Measurements from ENCODE around the gene BAX. TPM values are rescaled to one million over a fixed set of nuclear protein-coding genes. Genes with fewer than 3 reads are reported as not detected.
A peak's percentile ranks its signal among the peaks of the same experiment; 100 is the strongest.

BAX gene
- total RNA-seq, 1 experiment from 2014 or later, result 107 TPM

DNA sequence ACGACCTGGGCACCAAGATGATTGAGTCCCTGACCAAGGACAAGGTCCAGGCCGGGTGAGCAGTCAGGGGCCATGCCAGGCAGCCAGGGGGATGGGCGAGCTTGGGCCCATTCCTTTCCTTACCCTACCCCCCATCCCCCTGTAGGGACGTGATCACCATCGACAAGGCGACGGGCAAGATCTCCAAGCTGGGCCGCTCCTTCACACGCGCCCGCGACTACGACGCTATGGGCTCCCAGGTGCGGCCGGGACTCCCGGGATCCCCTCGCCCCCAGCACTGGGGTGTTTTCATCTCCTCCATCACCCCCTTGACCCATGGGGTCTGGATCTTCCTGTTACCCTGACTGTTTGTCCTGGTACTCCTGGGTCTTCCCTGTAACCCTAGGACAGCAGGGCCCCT lies 55.2 kb downstream of the BAX start:
- peaks cover 44% of the 10 kb centered on the region for H3K36me3 Mint-ChIP-seq (ENCODE audit: insufficient read depth, unreplicated experiment)

DNA sequence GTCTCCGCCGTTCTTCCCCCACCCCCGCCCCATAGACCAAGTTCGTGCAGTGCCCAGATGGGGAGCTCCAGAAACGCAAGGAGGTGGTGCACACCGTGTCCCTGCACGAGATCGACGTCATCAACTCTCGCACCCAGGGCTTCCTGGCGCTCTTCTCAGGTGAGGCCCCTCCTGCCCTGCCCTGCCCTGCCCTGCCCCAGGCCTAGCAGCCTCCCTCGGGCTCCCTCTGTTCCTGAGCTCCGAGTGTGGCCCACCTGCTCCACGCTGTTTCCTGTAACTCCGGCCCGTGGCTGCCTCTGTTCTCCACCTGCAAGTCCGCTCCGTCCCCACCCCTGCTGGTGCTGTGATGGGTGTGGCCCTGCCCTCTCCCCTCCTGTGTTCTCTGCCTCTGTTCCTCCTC lies 55.8 kb downstream of the BAX start:
- intact Hi-C loops (cut with micrococcal nuclease; ENCODE audit: unreplicated experiment), result no loop called here
- no TSS peak for BruUV-seq (replicated peaks)

More for the DNA sequence above, 55.2 kb downstream of the BAX start:
- Histone ChIP-seq H3K9me3 (no peaks in the 10 kb centered on the region), H3K4me1 (no peaks in the 10 kb centered on the region), H3K4me3 (ENCODE audit: low read depth, low read length) (no peak overlapping the region), H3K36me3 (ENCODE audit: control insufficient read depth, insufficient read depth, low read length) (peaks cover 1% of the 10 kb centered on the region; the same call in 1 of the 2 replicates), H3K27me3 (replicated peaks; ENCODE audit: control insufficient read depth, insufficient read depth, low read length) (no peaks in the 10 kb centered on the region)
- TF ChIP-seq, protein P1, sequence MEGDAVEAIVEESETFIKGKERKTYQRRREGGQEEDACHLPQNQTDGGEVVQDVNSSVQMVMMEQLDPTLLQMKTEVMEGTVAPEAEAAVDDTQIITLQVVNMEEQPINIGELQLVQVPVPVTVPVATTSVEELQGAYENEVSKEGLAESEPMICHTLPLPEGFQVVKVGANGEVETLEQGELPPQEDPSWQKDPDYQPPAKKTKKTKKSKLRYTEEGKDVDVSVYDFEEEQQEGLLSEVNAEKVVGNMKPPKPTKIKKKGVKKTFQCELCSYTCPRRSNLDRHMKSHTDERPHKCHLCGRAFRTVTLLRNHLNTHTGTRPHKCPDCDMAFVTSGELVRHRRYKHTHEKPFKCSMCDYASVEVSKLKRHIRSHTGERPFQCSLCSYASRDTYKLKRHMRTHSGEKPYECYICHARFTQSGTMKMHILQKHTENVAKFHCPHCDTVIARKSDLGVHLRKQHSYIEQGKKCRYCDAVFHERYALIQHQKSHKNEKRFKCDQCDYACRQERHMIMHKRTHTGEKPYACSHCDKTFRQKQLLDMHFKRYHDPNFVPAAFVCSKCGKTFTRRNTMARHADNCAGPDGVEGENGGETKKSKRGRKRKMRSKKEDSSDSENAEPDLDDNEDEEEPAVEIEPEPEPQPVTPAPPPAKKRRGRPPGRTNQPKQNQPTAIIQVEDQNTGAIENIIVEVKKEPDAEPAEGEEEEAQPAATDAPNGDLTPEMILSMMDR (IDR thresholded peaks at IDR 0.05; ENCODE audit: insufficient read depth in 1 of 2, low read depth in 1 of 2, low read length in 1 of 2, severe bottlenecking in 1 of 2, unreplicated experiment in 1 of 2), result no peak
- POLR2A ChIA-PET, result no interaction called here
- no peaks in the 10 kb centered on the region for H3K9me3 Mint-ChIP-seq (ENCODE audit: unreplicated experiment)
- no peak for DNase-seq
- intact Hi-C loops (cut with micrococcal nuclease; ENCODE audit: unreplicated experiment), result no loop called here
- no TSS peak for BruUV-seq (replicated peaks)
- no peak overlapping the region for H3K4me3 Mint-ChIP-seq (ENCODE audit: unreplicated experiment)
- H3K4me1 Mint-ChIP-seq (ENCODE audit: low read depth, unreplicated experiment), result no peaks in the 10 kb centered on the region
- no peaks in the 10 kb centered on the region for H3K27me3 Mint-ChIP-seq (ENCODE audit: insufficient read depth, unreplicated experiment)
- no peak overlapping the region for H3K27ac Mint-ChIP-seq (ENCODE audit: unreplicated experiment)
- CTCF ChIA-PET, result interaction anchor here (1.4 kb wide), 1 partner anchor 10 kb away, joined by 6 read pairs; no protein-coding TSS in a partner anchor

DNA sequence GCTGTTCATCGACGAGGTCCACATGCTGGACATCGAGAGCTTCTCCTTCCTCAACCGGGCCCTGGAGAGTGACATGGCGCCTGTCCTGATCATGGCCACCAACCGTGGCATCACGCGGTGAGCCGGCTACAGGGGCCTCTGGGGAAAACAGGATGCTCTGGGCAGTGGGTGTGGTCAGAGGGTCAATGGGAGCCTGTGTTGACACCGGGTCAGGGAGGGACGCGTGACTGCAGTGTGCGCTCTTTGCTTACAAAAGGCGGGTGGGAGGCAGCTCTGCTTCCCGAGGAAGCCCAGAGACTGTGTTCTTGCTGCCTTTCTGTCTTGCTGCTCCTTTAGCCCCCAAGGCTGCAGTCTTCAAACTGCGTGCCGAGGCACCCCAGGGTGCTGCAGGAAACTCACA lies 56.5 kb downstream of the BAX start:
- H3K4me1 ChIP-seq, result no peaks in the 10 kb centered on the region
- intact Hi-C loops (cut with micrococcal nuclease; ENCODE audit: unreplicated experiment), result no loop called here
- H3K4me3 ChIP-seq (ENCODE audit: low read depth, low read length), result no peak overlapping the region
- peaks cover 3% of the 10 kb centered on the region; the same call in 1 of the 2 replicates for H3K36me3 ChIP-seq (ENCODE audit: control insufficient read depth, insufficient read depth, low read length)
- TF ChIP-seq, protein P1 (IDR thresholded peaks at IDR 0.05; ENCODE audit: insufficient read depth in 1 of 2, low read depth in 1 of 2, low read length in 1 of 2, severe bottlenecking in 1 of 2, unreplicated experiment in 1 of 2), result no peak
- ChIA-PET CTCF (no interaction called here), POLR2A (no interaction called here)
- BruUV-seq (replicated peaks), result no TSS peak
- no peaks in the 10 kb centered on the region for H3K9me3 Mint-ChIP-seq (ENCODE audit: unreplicated experiment)
- no peak for DNase-seq
- H3K27me3 ChIP-seq (replicated peaks; ENCODE audit: control insufficient read depth, insufficient read depth, low read length), result no peaks in the 10 kb centered on the region
- no peaks in the 10 kb centered on the region for H3K9me3 ChIP-seq
- no peaks in the 10 kb centered on the region for H3K27me3 Mint-ChIP-seq (ENCODE audit: insufficient read depth, unreplicated experiment)
- H3K27ac Mint-ChIP-seq (ENCODE audit: unreplicated experiment), result no peak overlapping the region
- no peak overlapping the region for H3K4me3 Mint-ChIP-seq (ENCODE audit: unreplicated experiment)
- H3K36me3 Mint-ChIP-seq (ENCODE audit: insufficient read depth, unreplicated experiment), result peaks cover 44% of the 10 kb centered on the region
- no peaks in the 10 kb centered on the region for H3K4me1 Mint-ChIP-seq (ENCODE audit: low read depth, unreplicated experiment)

More for the DNA sequence above, 55.8 kb downstream of the BAX start:
- Histone ChIP-seq H3K9me3 (no peaks in the 10 kb centered on the region), H3K4me3 (ENCODE audit: low read depth, low read length) (no peak overlapping the region), H3K27me3 (replicated peaks; ENCODE audit: control insufficient read depth, insufficient read depth, low read length) (no peaks in the 10 kb centered on the region), H3K36me3 (ENCODE audit: control insufficient read depth, insufficient read depth, low read length) (peaks cover 3% of the 10 kb centered on the region; the same call in 1 of the 2 replicates), H3K4me1 (no peaks in the 10 kb centered on the region)
- TF ChIP-seq, protein P1 (IDR thresholded peaks at IDR 0.05; ENCODE audit: insufficient read depth in 1 of 2, low read depth in 1 of 2, low read length in 1 of 2, severe bottlenecking in 1 of 2, unreplicated experiment in 1 of 2), result no peak
- ChIA-PET CTCF (interaction anchor here (0.6 kb wide), 1 partner anchor 1752 kb away, joined by 4 read pairs; no protein-coding TSS in a partner anchor), POLR2A (no interaction called here)
- Mint-ChIP-seq H3K36me3 (ENCODE audit: insufficient read depth, unreplicated experiment) (peaks cover 42% of the 10 kb centered on the region), H3K27ac (ENCODE audit: unreplicated experiment) (peak overlapping the region; percentile 12), H3K9me3 (ENCODE audit: unreplicated experiment) (no peaks in the 10 kb centered on the region), H3K4me3 (ENCODE audit: unreplicated experiment) (no peak overlapping the region), H3K4me1 (ENCODE audit: low read depth, unreplicated experiment) (no peaks in the 10 kb centered on the region), H3K27me3 (ENCODE audit: insufficient read depth, unreplicated experiment) (no peaks in the 10 kb centered on the region)
- no peak for DNase-seq

Small RNA genes lying within 50 kb of the gene (microRNA-seq; reads per million reads assigned to microRNA genes)
- not detected for gene MIR6798

Other genes with a start within 250 kb of the BAX start
- gene MAMSTR, start 235.2 kb upstream of the BAX start, total RNA-seq (2022), result 1.7 and 1.9 TPM in 2 replicates
- gene RASIP1, start 214.3 kb upstream of the BAX start, total RNA-seq (2022), result 5.4 and 5.9 TPM in 2 replicates
- 8.9 and 10.3 TPM in 2 replicates for gene IZUMO1, start 208.0 kb upstream of the BAX start, total RNA-seq (2022)
- gene FUT1, start 202.2 kb upstream of the BAX start, total RNA-seq (2022), result 26.1 and 30.5 TPM in 2 replicates
- gene FGF21, start 199.4 kb upstream of the BAX start, total RNA-seq (2022), result 1.9 and 3.0 TPM in 2 replicates
- 106 and 109 TPM in 2 replicates for gene BCAT2, start 143.8 kb upstream of the BAX start, total RNA-seq (2022)
- 27.8 and 30.8 TPM in 2 replicates for gene HSD17B14, start 118.4 kb upstream of the BAX start, total RNA-seq (2022)
- gene PLEKHA4, start 86.3 kb upstream of the BAX start, total RNA-seq (2022), result 3.9 and 5.6 TPM in 2 replicates
- gene PPP1R15A, start 82.5 kb upstream of the BAX start, total RNA-seq (2022), result 83.3 and 94.7 TPM in 2 replicates
- gene TULP2, start 56.1 kb upstream of the BAX start, total RNA-seq (2022), result 0.61 and 1.1 TPM in 2 replicates
- gene NUCB1, start 54.6 kb upstream of the BAX start, total RNA-seq (2022), result 140 and 142 TPM in 2 replicates
- gene DHDH, start 21.2 kb upstream of the BAX start, total RNA-seq (2022), result 2.6 and 3.3 TPM in 2 replicates
- 2,542 and 2,963 TPM in 2 replicates for gene FTL, start 10.4 kb downstream of the BAX start, total RNA-seq (2022)
- 62.7 and 65.3 TPM in 2 replicates for gene GYS1, start 38.4 kb downstream of the BAX start, total RNA-seq (2022)
- gene RUVBL2, start 39.0 kb downstream of the BAX start, total RNA-seq (2022), result 165 and 172 TPM in 2 replicates
- gene LHB, start 62.2 kb downstream of the BAX start, total RNA-seq (2022), result 0.68 TPM in 1 of 2 replicates, not detected in the other
- gene CGB3, start 69.5 kb downstream of the BAX start, total RNA-seq (2022), result not detected in 2 replicates
- gene CGB2, start 77.0 kb downstream of the BAX start, total RNA-seq (2022), result not detected in 2 replicates
- not detected in 2 replicates for gene CGB1, start 82.0 kb downstream of the BAX start, total RNA-seq (2022)
- 0.49 TPM in 1 of 2 replicates, not detected in the other for gene CGB5, start 89.0 kb downstream of the BAX start, total RNA-seq (2022)
- gene CGB8, start 94.2 kb downstream of the BAX start, total RNA-seq (2022), result not detected in 2 replicates
- 2.2 and 3.0 TPM in 2 replicates for gene CGB7, start 102.9 kb downstream of the BAX start, total RNA-seq (2022)
- 9.1 and 10.2 TPM in 2 replicates for gene NTF4, start 109.9 kb downstream of the BAX start, total RNA-seq (2022)
- gene KCNA7, start 117.8 kb downstream of the BAX start, total RNA-seq (2022), result 1.1 and 1.2 TPM in 2 replicates
- 251 and 259 TPM in 2 replicates for gene SNRNP70, start 130.6 kb downstream of the BAX start, total RNA-seq (2022)
- gene LIN7B, start 159.5 kb downstream of the BAX start, total RNA-seq (2022), result 11.8 and 12.7 TPM in 2 replicates
- 1.7 and 2.1 TPM in 2 replicates for gene C19orf73, start 164.3 kb downstream of the BAX start, total RNA-seq (2022)
- 11.8 and 12.7 TPM in 2 replicates for gene PPFIA3, start 164.7 kb downstream of the BAX start, total RNA-seq (2022)
- gene HRC, start 200.5 kb downstream of the BAX start, total RNA-seq (2022), result not detected in 2 replicates
- gene TRPM4, start 202.9 kb downstream of the BAX start, total RNA-seq (2022), result 27.8 and 31.4 TPM in 2 replicates

Data from Caco-2 (cell line).